ENCODE results near the gene ADGRV1.

- TF ChIP-seq FOXA1 (IDR thresholded peaks at IDR 0.05), result no peak
- no peak for TF ChIP-seq PKNOX1 (IDR thresholded peaks at IDR 0.05)
- no peak for TF ChIP-seq BHLHE40 (IDR thresholded peaks at IDR 0.05; ENCODE audit: borderline replicate concordance)
- TF ChIP-seq FOXM1 (IDR thresholded peaks at IDR 0.05; ENCODE audit: borderline replicate concordance), result no peak
- no peak for TF ChIP-seq TARDBP (IDR thresholded peaks at IDR 0.05)
- no peak for TF ChIP-seq FOXK2 (IDR thresholded peaks at IDR 0.05)
- no peak for TF ChIP-seq ARNT (IDR thresholded peaks at IDR 0.05)
- TF ChIP-seq SP1 (IDR thresholded peaks at IDR 0.05), result no peak
- TF ChIP-seq ZNF384 (IDR thresholded peaks at IDR 0.05), result no peak
- TF ChIP-seq ELF4 (IDR thresholded peaks at IDR 0.05), result no peak
- TF ChIP-seq L3MBTL2 (conservative IDR thresholded peaks at IDR 0.05), result no peak
- no peak for TF ChIP-seq LEF1 (IDR thresholded peaks at IDR 0.05; ENCODE audit: borderline replicate concordance)
- no peak for TF ChIP-seq SUZ12 (IDR thresholded peaks at IDR 0.05)
Observed at GRCh38 chr5:91010090-91010489, 451.5 kb downstream of the ADGRV1 start.
